Upper lobe of right lung (tissue), 1 donor: ENCODE data around the gene RBM44. TPM values are rescaled to one million over a fixed set of nuclear protein-coding genes. Genes with fewer than 3 reads are reported as not detected.

Source experiments
- ATAC-seq: fragments of 200-7000 bp; cut with Tn5 transposase; one replicate; pipeline ENCODE4 v1.9.1; 2020; ENCODE audit warnings: mild to moderate bottlenecking, moderate library complexity
- DNase-seq: peaks from one replicate; pipeline ENCODE4 v3.0.0-alpha.2; 2020
- H3K27ac ChIP-seq: fragments of 200-600 bp; one replicate; pipeline ENCODE4 v1.8.0; 2022
- H3K27me3 ChIP-seq: fragments of 200-600 bp; one replicate; pipeline ENCODE4 v1.8.0; 2022; ENCODE audit warnings: mild to moderate bottlenecking
- H3K36me3 ChIP-seq: fragments of 200-600 bp; one replicate; pipeline ENCODE4 v1.8.0; 2022
- H3K4me1 ChIP-seq: fragments of 200-600 bp; one replicate; pipeline ENCODE4 v1.8.0; 2022
- H3K4me3 ChIP-seq: fragments of 200-600 bp; one replicate; pipeline ENCODE4 v1.8.0; 2022; ENCODE audit warnings: mild to moderate bottlenecking
- H3K9me3 ChIP-seq: fragments of 200-600 bp; one replicate; pipeline ENCODE4 v1.8.0; 2022
- CTCF ChIP-seq: fragments of 200-600 bp; IDR thresholded peaks from one replicate; pipeline ENCODE4 v1.8.0; 2022; ENCODE audit warnings: antibody characterized with exemption
- intact Hi-C: fragments of 100-400 bp; cut with DNase I; formaldehyde crosslinking; loops from one replicate; pipeline ENCODE4 v1.11.0; 2022
- total RNA-seq: library from RNA; stranded (reverse); fragmentation: NEBNext Ultra II Directional; extraction: Animal tissue kit (Norgen Biotek cat#: 25700); gene quantifications from one replicate; pipeline ENCODE4 v1.2.1, GENCODE V29; 2021
- donor health status: DM: no; HTN: yes; CAD: no; lungs with severe emphysema.

The RBM44 gene
- total RNA-seq, 1 donor from 2014 or later, result 1.8 TPM

- Histone ChIP-seq H3K4me1 (no peaks in the 10 kb centered on the region), H3K9me3 (no peaks in the 10 kb centered on the region), H3K27ac (no peak overlapping the region), H3K36me3 (no peaks in the 10 kb centered on the region), H3K4me3 (no peak overlapping the region), H3K27me3 (no peaks in the 10 kb centered on the region)
- intact Hi-C loops, result no loop called here
- DNase-seq (no peak), ATAC-seq (no peak)
- no peak for TF ChIP-seq CTCF
Observed at GRCh38 chr2:237868631-237869342, 70.2 kb downstream of the RBM44 start.

DNA sequence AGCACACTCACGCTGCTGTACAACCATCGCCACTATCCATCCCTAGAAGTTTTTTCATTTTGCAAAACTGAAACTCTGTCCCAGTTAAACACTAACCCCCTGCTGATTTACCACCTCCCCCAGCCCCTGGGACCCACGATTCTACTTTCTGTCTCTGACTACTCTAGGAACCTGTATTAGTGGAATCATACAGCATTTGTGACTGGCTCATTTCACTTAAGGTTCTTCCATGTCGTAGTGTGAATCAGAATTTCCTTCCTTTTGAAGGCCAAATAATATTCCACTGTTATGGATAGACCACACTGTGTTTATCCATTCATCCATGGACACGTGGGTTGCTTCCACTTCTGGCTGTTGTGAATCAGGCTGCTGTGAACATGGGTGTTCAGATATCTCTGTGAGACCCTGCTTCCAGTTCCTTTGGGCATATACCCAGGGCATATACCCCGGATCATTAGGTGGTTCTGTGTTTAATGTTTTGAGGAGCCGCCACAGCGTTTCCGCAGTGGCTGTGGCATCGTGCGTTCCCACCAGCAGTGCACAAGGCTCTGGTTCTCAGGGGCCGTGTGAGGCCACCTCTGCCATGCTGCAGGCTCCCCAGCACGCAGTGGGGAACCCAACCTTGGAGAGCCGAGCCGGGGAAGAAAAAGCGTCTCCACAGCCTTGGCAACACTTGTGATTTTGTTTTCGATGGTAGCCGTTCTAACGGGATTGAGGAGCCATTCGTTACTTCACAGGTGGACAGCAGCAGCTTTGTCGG, 70.9 kb downstream of the RBM44 start:
- no peaks in the 10 kb centered on the region for H3K36me3 ChIP-seq
- H3K4me3 ChIP-seq, result no peak overlapping the region
- H3K27ac ChIP-seq, result no peak overlapping the region
- ATAC-seq (no peak), DNase-seq (peak; percentile 49)
- intact Hi-C loops, result no loop called here
- no peaks in the 10 kb centered on the region for H3K9me3 ChIP-seq
- no peaks in the 10 kb centered on the region for H3K27me3 ChIP-seq
- no peaks in the 10 kb centered on the region for H3K4me1 ChIP-seq
- no peak for TF ChIP-seq CTCF

- H3K4me1 ChIP-seq, result no peaks in the 10 kb centered on the region
- TF ChIP-seq CTCF, result no peak
- DNase-seq, result peak; percentile 41
- H3K27me3 ChIP-seq, result no peaks in the 10 kb centered on the region
- H3K4me3 ChIP-seq, result no peak overlapping the region
- intact Hi-C loops, result no loop called here
- H3K27ac ChIP-seq, result no peak overlapping the region
- no peaks in the 10 kb centered on the region for H3K9me3 ChIP-seq
- H3K36me3 ChIP-seq, result no peaks in the 10 kb centered on the region
- no peak for ATAC-seq
Observed at GRCh38 chr2:237870126-237870525, 71.5 kb downstream of the RBM44 start.

DNA sequence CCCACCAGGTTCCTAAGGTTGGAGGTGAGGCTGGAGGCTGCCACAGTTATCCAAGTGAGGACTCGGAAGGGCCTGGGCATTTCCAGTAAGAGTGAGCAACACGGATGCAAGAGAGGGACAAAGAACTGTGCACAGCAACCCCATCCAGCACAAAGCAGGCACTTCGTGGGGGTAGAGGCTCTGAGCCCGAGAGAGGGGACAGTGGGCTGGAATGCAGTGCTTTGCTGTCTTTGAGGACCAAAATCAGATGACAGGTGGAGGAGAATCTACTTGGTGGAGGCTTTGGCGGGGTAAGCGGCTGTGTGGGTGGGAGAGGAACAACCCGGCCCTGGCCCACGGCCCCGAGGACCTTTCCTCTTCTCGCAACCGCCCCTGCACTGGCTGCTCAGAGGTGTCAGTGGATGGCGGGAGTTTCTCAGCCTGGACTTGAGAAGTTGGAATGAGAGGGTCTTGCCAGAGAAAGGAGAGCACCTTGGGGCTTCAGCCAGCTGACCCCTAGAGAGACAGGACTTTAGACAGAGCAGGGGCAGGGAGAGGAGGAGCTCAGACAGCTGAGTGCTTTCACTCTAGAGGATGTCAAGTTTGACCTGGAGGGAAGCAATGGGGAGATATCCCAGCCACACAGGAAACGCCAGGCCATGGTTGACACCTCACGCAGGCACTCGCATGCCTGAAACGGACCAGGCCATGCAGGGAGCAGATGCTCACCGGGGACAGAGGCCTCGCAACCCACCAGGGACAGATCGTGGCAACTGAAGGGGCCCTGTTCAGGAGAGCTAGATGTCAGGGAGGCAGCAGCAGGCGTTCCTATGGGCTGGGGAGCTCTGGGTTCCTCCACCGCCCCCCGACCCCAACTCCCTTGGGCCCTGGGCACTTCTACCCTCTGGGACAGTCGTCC, 72.4 kb downstream of the RBM44 start:
- H3K27ac ChIP-seq, result no peak overlapping the region
- TF ChIP-seq CTCF, result no peak
- no peaks in the 10 kb centered on the region for H3K36me3 ChIP-seq
- H3K4me3 ChIP-seq, result no peak overlapping the region
- H3K9me3 ChIP-seq, result no peaks in the 10 kb centered on the region
- DNase-seq, result peak; percentile 51
- ATAC-seq, result no peak
- intact Hi-C loops, result no loop called here
- H3K4me1 ChIP-seq, result no peaks in the 10 kb centered on the region
- no peaks in the 10 kb centered on the region for H3K27me3 ChIP-seq

- no peaks in the 10 kb centered on the region for H3K4me1 ChIP-seq
- no peaks in the 10 kb centered on the region for H3K36me3 ChIP-seq
- H3K9me3 ChIP-seq, result no peaks in the 10 kb centered on the region
- TF ChIP-seq CTCF, result no peak
- intact Hi-C loops, result no loop called here
- H3K27ac ChIP-seq, result no peak overlapping the region
- no peak for ATAC-seq
- H3K4me3 ChIP-seq, result no peak overlapping the region
- DNase-seq, result peak; percentile 51
- H3K27me3 ChIP-seq, result no peaks in the 10 kb centered on the region
Observed at GRCh38 chr2:237872178-237872887, 73.8 kb downstream of the RBM44 start.
